ENCODE data around the gene HK1.
A peak's percentile ranks its signal among the peaks of the same experiment; 100 is the strongest.

The HK1 gene

DNA sequence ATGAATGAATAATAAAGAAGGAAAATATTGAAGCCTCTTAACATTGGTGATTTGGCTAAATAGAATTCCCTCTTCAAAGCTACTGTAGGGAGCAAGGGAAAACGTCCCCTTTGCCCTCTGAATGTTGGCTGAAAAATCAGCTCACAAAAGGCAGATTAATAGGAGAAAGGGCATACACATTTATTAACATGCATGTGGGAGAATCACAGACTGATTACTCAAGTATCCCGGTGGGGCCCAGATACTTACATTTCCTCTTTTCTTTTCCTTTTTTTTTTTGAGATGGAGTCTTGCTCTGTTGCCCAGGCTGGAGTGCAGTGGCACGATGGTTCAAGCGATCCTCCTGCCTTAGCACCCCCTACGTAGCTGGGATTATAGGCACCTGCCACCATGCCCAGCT is 68.5 kb downstream of the HK1 start:
- DNase-seq (ENCODE audit: low read depth in 2 of 2), result no peak

DNA sequence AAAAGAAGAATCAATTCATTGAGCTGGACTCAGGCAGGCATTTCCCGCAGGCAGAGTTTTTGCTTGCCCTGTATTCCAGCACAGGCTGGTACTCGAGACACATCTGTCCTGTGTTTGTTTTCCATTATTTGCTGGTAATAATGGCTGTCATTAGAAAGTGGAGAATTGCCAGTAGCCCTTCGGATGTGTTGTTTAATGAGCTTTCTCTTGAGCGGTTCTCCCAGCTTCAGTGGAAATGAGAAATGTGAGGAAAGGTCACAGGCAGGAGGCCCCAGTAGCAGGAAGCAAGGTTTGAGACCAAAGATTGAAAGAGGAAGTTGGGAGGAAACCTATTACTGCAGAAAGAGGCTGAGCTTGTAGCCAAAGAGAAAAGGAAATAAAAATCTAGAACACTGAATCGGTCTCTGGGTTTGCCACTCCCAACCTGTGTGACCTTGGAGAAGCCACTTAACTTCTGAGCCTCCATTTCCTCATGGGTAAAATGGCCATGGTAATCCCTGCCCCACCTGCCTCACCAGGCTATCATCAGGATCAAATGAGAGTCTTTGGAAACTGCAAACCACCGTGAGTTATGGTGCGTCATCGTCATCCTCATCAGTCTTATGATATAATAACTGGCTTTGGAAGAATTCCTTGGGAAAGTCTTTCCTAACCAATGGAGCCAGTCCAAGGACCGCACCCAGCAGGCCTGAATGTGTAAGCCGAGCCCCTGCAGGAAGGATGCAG is 70.7 kb downstream of the HK1 start:
- DNase-seq (ENCODE audit: low read depth in 2 of 2), result peak; percentile 65 to 73

DNA sequence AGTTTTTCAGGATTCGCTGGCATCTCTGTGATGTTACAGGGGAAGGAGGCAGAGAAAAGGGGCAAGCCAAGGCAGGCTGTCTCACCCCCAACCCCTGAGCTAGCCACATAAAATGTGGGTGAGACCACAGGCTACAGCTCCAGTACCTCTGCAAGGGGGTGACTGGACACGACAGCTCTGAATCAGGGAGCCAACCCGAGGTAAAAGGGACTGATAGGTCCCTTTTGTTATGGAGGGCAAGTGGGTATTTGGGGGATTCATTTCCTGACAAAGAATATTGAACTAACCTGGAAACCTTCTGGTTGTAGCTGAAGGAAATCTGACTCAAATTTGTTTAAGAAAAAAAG is 71.2 kb downstream of the HK1 start:
- no peak for DNase-seq (ENCODE audit: low read depth in 2 of 2)

DNA sequence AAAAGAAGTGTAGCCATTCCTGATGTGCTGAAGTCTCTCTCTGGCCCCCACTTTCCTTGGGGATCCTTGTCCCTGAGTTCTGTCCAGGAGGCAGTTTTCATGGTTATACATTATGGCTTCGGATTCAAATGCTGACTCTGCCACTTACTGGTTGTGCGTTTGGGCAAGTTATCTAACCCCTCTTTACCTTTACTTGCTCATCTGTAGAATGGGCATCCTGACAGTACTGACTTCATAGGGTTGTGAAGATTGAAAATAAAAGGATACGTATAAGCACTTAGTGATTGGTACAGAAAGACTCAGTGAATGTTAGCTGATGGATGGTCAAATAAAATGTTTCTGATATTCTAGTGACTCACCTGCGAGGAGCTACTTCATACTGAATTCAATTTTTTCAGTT is 73.3 kb downstream of the HK1 start:
- no peak for DNase-seq (ENCODE audit: low read depth in 2 of 2)

DNA sequence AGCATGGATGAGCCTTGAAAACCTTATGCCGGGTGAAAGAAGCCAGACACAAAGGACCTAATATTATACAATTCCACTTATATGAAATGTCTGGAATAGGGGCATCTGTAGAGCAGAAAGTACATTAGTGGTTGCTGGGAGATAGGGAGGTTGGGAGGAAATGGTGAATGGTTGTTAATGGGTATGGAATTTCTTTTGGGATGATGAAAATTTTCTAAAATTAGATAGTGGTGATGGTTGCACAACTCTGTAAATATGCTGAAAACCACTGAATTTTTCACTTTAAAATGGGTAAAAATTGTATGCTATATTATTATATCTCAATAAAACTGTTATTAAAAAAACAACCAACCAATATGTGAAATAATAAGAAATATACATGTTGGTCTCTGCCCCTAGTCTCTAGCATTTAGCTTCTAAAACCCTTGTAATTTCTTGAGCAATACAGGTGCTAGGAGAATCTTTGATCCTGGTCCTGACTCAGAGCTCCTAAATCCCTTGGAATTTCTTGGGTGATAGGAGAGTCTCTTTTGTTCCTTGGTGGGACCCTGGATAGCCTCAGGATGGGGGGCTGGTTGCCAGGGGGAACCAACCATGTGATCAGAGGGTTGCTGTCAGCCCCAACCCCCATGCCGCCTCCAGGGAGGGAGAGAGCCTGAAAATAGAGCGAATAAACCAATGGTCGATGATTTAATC is 74.4 kb downstream of the HK1 start:
- peak; percentile 63 to 66 for DNase-seq (ENCODE audit: low read depth in 2 of 2)

DNA sequence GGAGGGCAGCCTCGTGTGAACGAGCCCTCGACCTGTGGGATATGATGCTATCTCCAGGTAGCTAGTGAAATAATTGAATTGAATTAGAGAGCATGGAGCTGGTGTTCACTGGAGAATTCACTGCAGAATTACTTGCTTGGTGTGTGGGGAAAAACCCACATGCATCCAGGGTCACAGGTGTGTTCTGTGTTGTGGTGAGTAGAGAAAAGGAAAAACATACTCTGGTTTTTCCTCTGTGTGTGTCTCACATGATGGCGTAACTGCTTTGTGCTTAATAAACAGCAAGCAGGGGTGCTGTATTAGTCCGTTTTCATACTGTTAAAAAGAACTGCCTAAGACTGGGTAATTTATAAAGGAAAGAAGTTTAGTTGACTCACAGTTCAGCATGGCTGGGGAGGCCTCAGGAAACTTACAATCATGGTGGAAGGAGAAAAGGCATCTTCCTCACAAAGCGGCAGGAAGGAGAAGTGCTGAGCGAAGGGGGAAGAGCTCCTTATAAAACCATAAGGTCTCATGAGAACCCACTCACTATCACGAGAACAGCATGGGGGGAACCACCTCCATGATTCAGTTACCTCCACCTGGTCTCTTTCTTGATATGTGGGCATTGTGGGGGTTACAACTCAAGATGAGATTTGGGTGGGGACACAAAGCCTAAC is 75.8 kb downstream of the HK1 start:
- DNase-seq (ENCODE audit: low read depth in 2 of 2), result no peak

DNA sequence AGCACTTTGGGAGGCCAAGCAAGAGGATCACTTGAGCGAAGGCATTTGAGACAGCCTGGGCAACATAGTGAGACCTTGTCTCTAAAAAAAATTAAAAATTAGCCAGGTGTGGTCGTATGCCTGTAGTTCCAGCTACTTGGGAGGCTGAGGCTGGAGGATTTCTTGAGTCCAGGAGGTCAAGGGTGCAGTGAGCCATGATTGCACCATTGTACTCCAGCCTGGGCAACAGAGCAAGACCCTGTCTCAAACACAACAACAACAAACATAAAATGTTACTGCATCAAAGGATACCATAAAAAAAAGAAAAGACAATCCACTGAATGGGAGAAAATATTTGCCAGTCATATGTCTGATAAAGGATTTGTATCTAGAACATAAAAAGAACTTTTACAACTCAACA is 77.9 kb downstream of the HK1 start:
- no peak for DNase-seq (ENCODE audit: low read depth in 2 of 2)

DNA sequence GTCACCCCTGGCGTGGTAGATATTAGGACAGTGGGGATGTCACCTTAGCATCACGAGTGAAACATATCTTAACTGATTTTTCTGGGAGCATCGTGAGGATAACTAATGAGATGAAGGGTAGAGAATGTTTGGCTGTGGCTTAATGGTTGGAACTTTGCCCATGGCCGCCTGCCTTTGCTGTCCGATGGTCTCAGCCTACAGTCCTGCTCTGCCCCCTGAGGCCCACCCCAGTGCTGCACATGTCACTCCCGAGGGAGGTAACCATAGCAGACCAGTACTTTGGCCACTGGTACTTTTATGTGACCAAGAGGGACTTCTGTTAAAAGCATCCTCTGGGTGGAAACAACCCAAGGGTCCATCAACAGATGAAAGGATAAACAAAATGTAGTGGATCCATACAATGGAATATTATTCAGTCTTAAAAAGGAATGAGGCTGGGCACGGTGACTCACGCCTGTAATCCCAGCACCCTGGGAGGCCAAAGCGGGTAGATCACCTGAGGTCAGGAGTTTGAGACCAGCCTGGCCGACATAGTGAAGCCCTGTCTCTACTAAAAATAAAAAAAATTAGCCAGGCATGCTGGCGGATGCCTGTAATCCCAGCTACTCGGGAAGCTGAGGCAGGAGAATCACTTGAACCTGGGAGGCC is 80.0 kb downstream of the HK1 start:
- DNase-seq (ENCODE audit: low read depth in 2 of 2), result no peak

DNA sequence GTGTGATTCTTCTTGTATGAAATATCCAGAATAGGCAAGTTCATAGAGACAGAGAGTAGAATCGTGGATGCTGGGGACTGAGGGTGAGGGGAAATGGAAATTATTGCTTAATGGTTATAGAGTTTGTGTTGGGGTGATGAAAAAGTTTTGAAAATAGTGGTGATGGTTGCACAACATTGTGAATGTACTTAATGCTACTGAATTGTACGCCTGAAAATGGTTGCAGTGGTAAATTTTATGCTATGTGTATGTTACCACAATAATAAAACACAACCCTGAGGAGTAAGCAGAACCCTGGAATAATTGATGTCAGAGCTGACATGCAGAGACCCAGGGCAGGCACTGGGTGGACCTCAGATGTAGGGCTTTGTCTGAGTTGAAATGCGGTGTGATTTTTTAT is 80.9 kb downstream of the HK1 start:
- no peak for DNase-seq (ENCODE audit: low read depth in 2 of 2)

DNA sequence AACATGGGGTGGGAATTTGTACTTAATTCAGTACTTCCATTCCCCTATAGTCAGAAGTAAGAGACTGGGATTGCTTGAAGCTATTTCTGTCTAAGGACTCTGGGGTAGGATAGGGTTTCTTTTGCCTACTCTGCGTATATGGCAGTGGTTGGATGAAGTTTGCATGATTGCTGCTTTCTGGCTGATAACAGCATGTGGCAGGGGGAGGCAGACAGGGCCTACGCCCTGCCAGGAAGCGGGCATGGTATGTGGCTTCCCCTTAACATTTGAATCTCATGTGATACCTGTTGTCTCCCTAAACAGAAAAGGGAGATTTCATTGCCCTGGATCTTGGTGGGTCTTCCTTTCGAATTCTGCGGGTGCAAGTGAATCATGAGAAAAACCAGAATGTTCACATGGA is 81.3 kb downstream of the HK1 start:
- DNase-seq (ENCODE audit: low read depth in 2 of 2), result no peak

DNA sequence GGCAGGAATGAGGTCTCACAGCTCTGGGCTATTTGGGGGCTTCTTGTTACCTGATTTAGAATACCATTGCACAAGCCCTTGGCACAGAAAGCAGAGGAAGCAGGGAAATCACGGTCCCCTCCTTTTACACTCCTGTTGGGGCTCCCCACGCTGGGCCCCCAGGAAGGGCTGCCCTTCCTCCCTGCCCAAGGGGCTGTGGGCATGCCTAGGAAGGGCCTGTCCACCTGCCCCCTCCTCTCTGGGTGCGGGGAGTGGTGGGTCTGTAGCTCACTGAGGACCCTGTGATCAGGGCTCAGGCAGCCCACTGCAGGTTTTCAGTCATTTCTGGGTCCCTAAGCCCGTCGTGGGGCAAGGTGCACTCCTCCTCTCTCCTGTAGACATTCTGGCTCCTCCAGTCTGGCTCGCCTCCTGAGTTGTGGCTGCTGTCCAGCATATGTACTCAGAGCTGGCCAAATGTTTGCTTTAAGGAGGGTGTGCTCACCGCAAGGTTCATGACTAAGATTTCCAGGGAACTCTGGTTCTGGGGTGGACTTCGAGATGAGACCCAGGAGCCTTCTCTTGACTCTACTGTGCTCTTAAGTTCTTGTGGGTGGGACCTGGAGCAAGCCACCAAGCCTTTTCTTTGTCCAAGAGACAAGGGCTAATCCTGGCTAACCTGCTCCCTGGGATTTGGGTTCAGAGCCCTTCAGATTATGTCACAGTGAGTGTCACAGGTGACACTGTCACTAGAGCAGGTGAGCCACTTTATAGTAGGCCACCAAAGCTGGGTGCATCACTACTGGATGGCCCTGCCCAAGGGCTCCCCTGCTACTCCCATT is 82.4 kb downstream of the HK1 start:
- DNase-seq (ENCODE audit: low read depth in 2 of 2), result peak in 1 of 2 experiments; percentile 36

DNA sequence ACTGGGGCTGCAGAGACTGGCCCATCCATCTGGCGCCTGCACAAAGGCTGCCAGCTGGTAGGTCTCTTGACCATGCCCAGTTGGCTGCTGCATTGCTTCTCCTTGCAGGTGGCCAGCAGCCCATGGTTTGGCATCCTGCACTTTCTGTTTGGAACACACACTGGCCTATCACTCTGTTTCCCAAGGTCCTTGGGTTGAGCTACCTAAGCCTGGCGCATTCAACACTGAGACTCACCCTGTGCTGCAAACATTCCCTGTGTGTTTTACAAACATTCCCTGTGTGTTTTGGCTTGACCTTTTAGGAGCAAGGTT is 83.0 kb downstream of the HK1 start:
- no peak for DNase-seq (ENCODE audit: low read depth in 2 of 2)

DNA sequence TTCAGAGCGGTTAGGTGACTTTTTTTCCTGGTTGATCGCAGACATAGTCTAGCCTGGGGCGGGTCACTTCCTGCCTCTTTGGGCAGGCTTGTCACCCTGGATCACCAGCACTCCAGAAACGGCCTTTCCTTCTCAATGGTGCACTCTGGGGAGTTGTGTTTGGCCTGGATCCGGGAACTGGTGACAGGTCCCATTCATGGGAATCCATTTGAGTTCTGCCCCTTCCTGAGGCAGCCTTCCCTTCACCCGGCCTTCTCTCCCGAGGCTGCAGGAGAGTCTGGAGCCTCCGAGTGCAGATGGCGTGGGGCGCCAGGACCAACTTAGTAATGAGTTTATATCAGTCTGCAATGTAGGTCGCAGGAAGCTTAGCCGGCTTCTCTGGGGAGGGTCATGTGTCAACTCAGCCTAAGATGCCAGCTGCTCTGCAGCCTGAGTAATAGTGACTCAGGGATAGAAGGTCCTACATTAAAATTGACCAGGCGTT is 84.2 kb downstream of the HK1 start:
- DNase-seq (ENCODE audit: low read depth in 2 of 2), result no peak

DNA sequence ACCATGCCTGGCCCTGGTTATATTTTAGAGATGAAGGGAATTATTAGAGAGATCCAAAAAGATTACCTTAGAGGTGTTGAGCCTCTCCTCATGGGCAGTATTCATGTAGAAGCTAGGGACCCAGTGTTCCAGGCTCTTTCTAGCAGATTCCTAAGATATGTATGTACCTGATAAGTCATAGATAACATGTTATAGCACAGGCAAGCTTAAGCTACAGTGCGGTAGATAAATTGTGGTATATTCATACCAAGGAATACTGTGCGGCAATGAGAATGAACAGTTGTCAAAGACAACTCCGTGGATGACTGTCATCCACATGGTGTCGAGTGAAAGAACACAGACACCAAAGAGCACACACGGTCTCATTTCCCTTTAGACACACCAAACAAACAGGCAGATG is 85.4 kb downstream of the HK1 start:
- DNase-seq (ENCODE audit: low read depth in 2 of 2), result no peak

DNA sequence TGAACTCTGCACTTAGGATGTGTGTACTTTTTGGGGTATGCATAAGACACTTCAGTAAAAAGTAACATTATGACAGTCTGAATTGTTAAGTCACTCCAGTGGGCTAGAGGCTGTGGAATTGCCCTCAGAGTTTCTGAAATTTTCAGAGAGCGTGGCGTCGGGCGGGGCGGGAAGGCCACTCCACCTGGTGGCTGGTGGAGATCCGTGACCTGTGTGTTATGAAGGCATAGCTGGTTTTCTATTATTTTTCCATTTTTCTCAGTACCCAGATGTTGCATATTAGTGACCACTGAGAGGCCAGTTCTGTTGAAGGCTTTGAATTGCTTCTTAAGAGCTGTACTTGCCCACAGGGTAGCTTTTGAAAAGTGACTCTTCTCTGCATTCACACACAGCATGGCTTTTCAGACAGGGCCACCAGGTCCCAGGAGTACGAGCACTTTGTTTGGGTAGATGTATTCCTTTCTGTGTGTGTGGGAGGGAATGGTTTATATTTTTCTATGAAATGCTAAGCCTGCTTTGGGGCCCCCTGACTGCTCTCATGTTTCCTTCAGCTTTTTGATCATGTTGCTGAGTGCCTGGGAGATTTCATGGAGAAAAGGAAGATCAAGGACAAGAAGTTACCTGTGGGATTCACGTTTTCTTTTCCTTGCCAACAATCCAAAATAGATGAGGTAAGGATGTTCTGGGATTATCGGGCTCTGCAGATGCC is 86.1 kb downstream of the HK1 start:
- DNase-seq (ENCODE audit: low read depth in 2 of 2), result no peak

DNA sequence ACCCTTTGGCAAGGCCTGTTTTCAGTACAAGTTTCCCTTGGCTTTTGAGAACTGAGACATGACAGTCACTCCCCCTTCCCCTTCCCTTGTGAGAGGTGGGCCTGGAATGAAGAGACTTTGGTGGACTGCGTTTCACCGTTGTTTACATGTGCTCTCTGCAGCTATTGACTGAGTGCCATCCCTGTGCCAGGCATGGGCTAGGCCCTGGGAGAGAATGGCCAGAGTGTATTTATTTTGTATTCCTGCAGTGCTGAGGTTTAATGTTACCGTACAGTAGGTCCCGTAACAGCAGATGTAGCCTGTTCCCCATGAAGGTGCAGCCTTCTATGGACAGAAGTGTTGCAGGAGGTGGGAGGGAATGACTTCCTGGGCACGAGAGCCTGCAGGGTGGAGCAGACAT is 88.4 kb downstream of the HK1 start:
- no peak for DNase-seq (ENCODE audit: low read depth in 2 of 2)

DNA sequence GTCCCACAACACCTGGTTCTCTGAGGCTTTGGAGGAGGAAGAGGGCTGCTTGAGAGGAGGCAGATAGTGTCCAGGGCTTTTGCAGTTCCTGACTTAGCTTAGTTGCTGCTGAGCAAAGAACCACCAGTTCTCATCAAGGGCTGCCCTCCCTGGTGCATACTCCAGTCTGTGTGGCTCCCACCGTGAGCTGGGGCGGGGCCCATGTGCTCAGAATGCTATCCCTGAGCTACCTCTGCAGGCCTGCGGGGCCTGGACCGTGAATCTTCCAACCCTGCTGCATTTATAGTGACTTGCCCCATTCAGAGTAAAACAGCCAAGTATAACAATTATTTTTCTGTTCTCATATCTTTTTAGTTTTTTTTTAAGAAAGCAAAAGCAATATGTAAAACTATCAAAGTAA is 89.2 kb downstream of the HK1 start:
- DNase-seq (ENCODE audit: low read depth in 2 of 2), result no peak

DNA sequence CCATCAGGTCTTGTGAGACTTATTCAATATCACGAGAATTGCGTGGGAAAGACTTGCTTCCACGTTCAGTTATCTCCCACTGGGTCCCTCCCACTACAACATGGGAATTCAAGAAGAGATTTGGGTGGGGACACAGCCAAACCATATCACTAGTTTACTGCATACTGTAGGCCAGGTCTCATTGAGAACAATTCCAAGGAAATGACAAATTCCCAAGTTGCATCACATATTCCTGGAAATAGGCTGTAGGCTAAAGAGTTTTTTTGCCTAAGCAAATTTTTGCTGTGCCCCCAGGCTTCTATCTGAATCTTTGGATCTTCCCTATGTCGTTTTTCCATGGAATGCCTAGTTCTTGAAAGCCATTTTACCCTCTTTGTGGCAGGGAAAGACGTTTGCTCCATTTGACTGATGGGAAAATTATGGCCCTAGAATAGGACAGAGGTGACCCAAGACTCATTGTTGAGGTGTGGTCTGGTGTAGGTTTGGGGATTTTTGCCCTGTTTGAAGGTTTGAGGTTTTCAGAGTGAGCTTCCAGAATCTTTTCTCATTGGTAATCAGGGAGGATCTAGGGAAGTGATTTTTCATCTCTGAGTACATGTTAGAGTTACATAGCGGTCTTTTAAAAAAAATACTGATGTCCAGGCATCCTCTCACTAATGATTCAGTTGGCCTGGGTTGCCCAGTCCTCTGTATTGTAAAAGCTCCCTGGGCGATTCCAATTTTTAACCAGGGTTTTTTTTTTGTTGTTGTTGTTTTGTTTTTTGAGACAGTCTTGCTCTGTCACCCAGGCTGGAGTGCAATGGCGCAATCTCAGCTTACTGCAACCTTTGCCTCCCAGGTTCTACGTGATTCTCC is 94.1 kb downstream of the HK1 start:
- peak in 1 of 2 experiments; percentile 20 for DNase-seq (ENCODE audit: low read depth in 2 of 2)

DNA sequence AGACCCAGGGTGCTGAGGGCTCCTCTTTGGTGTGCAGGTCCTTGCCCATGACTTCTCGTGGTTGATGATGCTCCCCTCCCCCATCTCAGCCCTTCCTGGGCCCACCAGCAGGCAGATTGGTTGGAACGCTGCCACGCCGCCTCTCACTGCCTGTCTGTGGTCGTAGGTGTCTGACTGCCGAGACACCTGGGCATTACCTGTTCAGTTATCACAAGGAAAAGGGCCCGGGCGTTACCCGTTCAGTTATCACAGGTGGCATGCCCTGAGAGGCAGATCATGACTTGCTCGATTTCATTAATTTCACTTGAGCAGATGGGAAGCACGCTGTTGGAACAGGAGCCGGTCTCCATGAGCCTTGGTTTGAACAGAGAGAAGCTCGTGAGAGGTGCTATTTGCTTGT is 95.9 kb downstream of the HK1 start:
- DNase-seq (ENCODE audit: low read depth in 2 of 2), result no peak

DNA sequence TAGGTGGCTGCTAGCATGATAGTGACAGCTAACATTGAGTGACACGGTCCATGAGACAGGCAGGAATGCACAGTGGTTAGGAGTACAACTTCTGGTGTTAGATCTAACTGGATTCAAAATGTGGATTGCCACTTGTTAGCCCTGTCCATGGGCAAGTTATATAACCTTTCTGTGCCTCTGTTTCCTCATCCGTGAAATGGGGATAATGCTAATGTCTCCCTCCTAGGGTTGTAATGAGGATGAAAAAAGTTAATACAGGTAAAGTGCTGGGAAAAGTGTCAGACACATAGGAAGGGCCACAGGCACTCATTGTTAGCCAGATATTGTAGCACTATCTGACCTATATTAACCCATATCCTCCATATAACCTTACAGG is 96.6 kb downstream of the HK1 start:
- DNase-seq (ENCODE audit: low read depth in 2 of 2), result no peak

Measured in fibroblast of skin of left quadriceps (primary cell).